ENCODE results near the gene RTN4RL1. TPM values are rescaled to one million over a fixed set of nuclear protein-coding genes. Genes with fewer than 3 reads are reported as not detected.

Gene RTN4RL1
- total and polyA plus RNA-seq, 9 donors, result 0.30 to 4.1 (median 1.6) TPM; not detected in 1

GRCh38 chr17:1997289-1997926 is 27.7 kb downstream of the RTN4RL1 start:
- DNase-seq, result no peak
- peak overlapping the region; percentile 46 for H3K4me3 ChIP-seq
- H3K36me3 ChIP-seq, result no peaks in the 10 kb centered on the region
- H3K27me3 ChIP-seq, result no peaks in the 10 kb centered on the region
- 59 to 61% (median 60%) methylated on average over 12 to 22 of the region's 22 CpGs for WGBS, 3 donors
- H3K4me1 ChIP-seq (ENCODE audit: insufficient read depth), result peaks cover 13% of the 10 kb centered on the region
- no peak overlapping the region for H3K27ac ChIP-seq
- intact Hi-C loops (cut with DNase I), result no loop called here
- TF ChIP-seq EP300 (IDR thresholded peaks at IDR 0.05) (no peak), CTCF (IDR thresholded peaks at IDR 0.05) (no peak), POLR2A (IDR thresholded peaks at IDR 0.05) (no peak)
- H3K9me3 ChIP-seq, result no peaks in the 10 kb centered on the region

- WGBS, 3 donors, result 86 to 95% (median 89%) methylated on average over 9 of the region's 9 CpGs
- H3K4me3 ChIP-seq, result no peak overlapping the region
- intact Hi-C loops (cut with DNase I), result no loop called here
- no peak for TF ChIP-seq CTCF (IDR thresholded peaks at IDR 0.05)
- TF ChIP-seq EP300 (IDR thresholded peaks at IDR 0.05), result no peak
- no peak for TF ChIP-seq POLR2A (IDR thresholded peaks at IDR 0.05)
- no peak overlapping the region for H3K27ac ChIP-seq
- peaks cover 13% of the 10 kb centered on the region for H3K4me1 ChIP-seq (ENCODE audit: insufficient read depth)
- DNase-seq, result no peak
- no peaks in the 10 kb centered on the region for H3K9me3 ChIP-seq
- no peaks in the 10 kb centered on the region for H3K27me3 ChIP-seq
- no peaks in the 10 kb centered on the region for H3K36me3 ChIP-seq
Observed at GRCh38 chr17:1996800-1997288, 28.3 kb downstream of the RTN4RL1 start.

- Histone ChIP-seq H3K9me3 (no peaks in the 10 kb centered on the region), H3K27me3 (no peaks in the 10 kb centered on the region), H3K36me3 (no peaks in the 10 kb centered on the region), H3K27ac (no peak overlapping the region), H3K4me3 (no peak overlapping the region), H3K4me1 (ENCODE audit: insufficient read depth) (peaks cover 13% of the 10 kb centered on the region)
- intact Hi-C loops (cut with DNase I), result no loop called here
- no peak for TF ChIP-seq EP300 (IDR thresholded peaks at IDR 0.05)
- TF ChIP-seq POLR2A (IDR thresholded peaks at IDR 0.05), result no peak
- no peak for TF ChIP-seq CTCF (IDR thresholded peaks at IDR 0.05)
- WGBS, 3 donors, result 69 to 74% (median 69%) methylated on average over 14 of the region's 14 CpGs
- DNase-seq, result no peak
Observed at GRCh38 chr17:1995907-1996799, 29.0 kb downstream of the RTN4RL1 start.

GRCh38 chr17:1995321-1995892 is 29.7 kb downstream of the RTN4RL1 start:
- DNase-seq, result no peak
- no peaks in the 10 kb centered on the region for H3K27me3 ChIP-seq
- TF ChIP-seq EP300 (IDR thresholded peaks at IDR 0.05) (no peak), CTCF (IDR thresholded peaks at IDR 0.05) (no peak), POLR2A (IDR thresholded peaks at IDR 0.05) (no peak)
- H3K27ac ChIP-seq, result no peak overlapping the region
- intact Hi-C loops (cut with DNase I), result no loop called here
- peaks cover 13% of the 10 kb centered on the region for H3K4me1 ChIP-seq (ENCODE audit: insufficient read depth)
- H3K9me3 ChIP-seq, result no peaks in the 10 kb centered on the region
- WGBS, 3 donors, result 95 to 96% (median 96%) methylated on average over 16 of the region's 16 CpGs
- no peak overlapping the region for H3K4me3 ChIP-seq
- H3K36me3 ChIP-seq, result no peaks in the 10 kb centered on the region
